ENCODE measurements around the gene SRC. TPM values are rescaled to one million over a fixed set of nuclear protein-coding genes. Genes with fewer than 3 reads are reported as not detected.

The SRC gene
- total and polyA plus RNA-seq, 2 donors from 2014 or later = 28.5 to 70.0 TPM

- Histone ChIP-seq H3K36me3 (ENCODE audit: control insufficient read depth in 2 of 3, insufficient read depth in 3 of 3, low read length in 3 of 3) (peaks cover 0 to 21% (median 9%) of the 10 kb centered on the region in 3 donors), H3K4me3 (ENCODE audit: low read length in 3 of 3) (no peak overlapping the region), H3K9me3 (ENCODE audit: control insufficient read depth in 2 of 3, insufficient read depth in 1 of 3, low read length in 3 of 3) (no peaks in the 10 kb centered on the region), H3K9ac (ENCODE audit: low read length in 3 of 3) (no peak overlapping the region), H3K27ac (ENCODE audit: low read depth in 2 of 2, low read length in 2 of 2) (no peak overlapping the region), H3K27me3 (ENCODE audit: control insufficient read depth, insufficient read depth, low read length) (no peaks in the 10 kb centered on the region), H3K4me1 (ENCODE audit: control insufficient read depth in 2 of 3, insufficient read depth in 2 of 3, low read depth in 1 of 3, low read length in 3 of 3) (peaks cover 0 to 22% (median 16%) of the 10 kb centered on the region in 3 donors)
- no peak for TF ChIP-seq CTCF (IDR thresholded peaks at IDR 0.05; ENCODE audit: borderline replicate concordance, extremely low read depth, insufficient read depth)
- intact Hi-C loops (cut with DNase I) = no loop called here
- FAIRE-seq = no peak
- DNase-seq = no peak
These were observed 32.3 kb upstream of the SRC start for GRCh38 chr20:37313546-37314091.

GRCh38 chr20:37314099-37314498 lies 31.8 kb upstream of the SRC start:
- Histone ChIP-seq H3K9ac (ENCODE audit: low read length in 3 of 3) (no peak overlapping the region), H3K36me3 (ENCODE audit: control insufficient read depth in 2 of 3, insufficient read depth in 3 of 3, low read length in 3 of 3) (peaks cover 0 to 18% (median 9%) of the 10 kb centered on the region in 3 donors), H3K9me3 (ENCODE audit: control insufficient read depth in 2 of 3, insufficient read depth in 1 of 3, low read length in 3 of 3) (no peaks in the 10 kb centered on the region), H3K27ac (ENCODE audit: low read depth in 2 of 2, low read length in 2 of 2) (peak overlapping the region in 1 of 2 donors; percentile 87), H3K27me3 (ENCODE audit: control insufficient read depth, insufficient read depth, low read length) (no peaks in the 10 kb centered on the region), H3K4me3 (ENCODE audit: low read length in 3 of 3) (no peak overlapping the region), H3K4me1 (ENCODE audit: control insufficient read depth in 2 of 3, insufficient read depth in 2 of 3, low read depth in 1 of 3, low read length in 3 of 3) (peaks cover 0 to 21% (median 16%) of the 10 kb centered on the region in 3 donors)
- FAIRE-seq (no peak), DNase-seq (peak in 1 of 5 donors; percentile 29)
- no peak for TF ChIP-seq CTCF (IDR thresholded peaks at IDR 0.05; ENCODE audit: borderline replicate concordance, extremely low read depth, insufficient read depth)
- intact Hi-C loops (cut with DNase I) = no loop called here

GRCh38 chr20:37314617-37315016 lies 31.3 kb upstream of the SRC start:
- TF ChIP-seq CTCF (IDR thresholded peaks at IDR 0.05; ENCODE audit: borderline replicate concordance, extremely low read depth, insufficient read depth) = no peak
- peaks cover 0 to 21% (median 16%) of the 10 kb centered on the region in 3 donors for H3K4me1 ChIP-seq (ENCODE audit: control insufficient read depth in 2 of 3, insufficient read depth in 2 of 3, low read depth in 1 of 3, low read length in 3 of 3)
- peak overlapping the region; percentile 82 to 87 for H3K27ac ChIP-seq (ENCODE audit: low read depth in 2 of 2, low read length in 2 of 2)
- intact Hi-C loops (cut with DNase I) = no loop called here
- peaks cover 0 to 18% (median 9%) of the 10 kb centered on the region in 3 donors for H3K36me3 ChIP-seq (ENCODE audit: control insufficient read depth in 2 of 3, insufficient read depth in 3 of 3, low read length in 3 of 3)
- H3K4me3 ChIP-seq (ENCODE audit: low read length in 3 of 3) = no peak overlapping the region
- FAIRE-seq = no peak
- no peaks in the 10 kb centered on the region for H3K27me3 ChIP-seq (ENCODE audit: control insufficient read depth, insufficient read depth, low read length)
- DNase-seq = peak in 3 of 5 donors; percentile 40 to 89 (median 45)
- H3K9me3 ChIP-seq (ENCODE audit: control insufficient read depth in 2 of 3, insufficient read depth in 1 of 3, low read length in 3 of 3) = no peaks in the 10 kb centered on the region
- peak overlapping the region in 1 of 3 donors; percentile 56 for H3K9ac ChIP-seq (ENCODE audit: low read length in 3 of 3)

Measured in kidney (tissue), 14 donors.